ENCODE data around the gene FOXN3.
"Not testable (repeated sequence)": the region's sequence is repeated elsewhere in the genome, so short reads cannot be mapped to it uniquely, and the experiment has no call there.

Gene FOXN3

GRCh38 chr14:89158701-89159100, 258.3 kb downstream of the FOXN3 start:
- DNase-seq (ENCODE audit: low read depth, low spot score): no peak
- Histone ChIP-seq H3K9me3 (ENCODE audit: low read depth, low read length) (no peaks in the 10 kb centered on the region), H3K27ac (no peak overlapping the region), H3K9ac (ENCODE audit: insufficient read length) (no peak overlapping the region), H3K4me3 (no peak overlapping the region), H3K36me3 (ENCODE audit: insufficient read depth, low read length) (0 out of 2 replicates have a peak, but pooled peaks cover 3% of the 10 kb centered on the region)
- TF ChIP-seq EZH2 (IDR thresholded peaks at IDR 0.05) (no peak), FOXP2 (optimal IDR thresholded peaks at IDR 0.05; ENCODE audit: control extremely low read depth, extremely low read length, insufficient read depth) (no peak), POLR2AphosphoS5 (IDR thresholded peaks at IDR 0.05; ENCODE audit: borderline replicate concordance, low read depth, low read length) (no peak)

GRCh38 chr14:89158104-89158503, 258.9 kb downstream of the FOXN3 start:
- H3K27ac ChIP-seq; H3K4me3 ChIP-seq; H3K9me3 ChIP-seq (ENCODE audit: low read depth, low read length); DNase-seq (ENCODE audit: low read depth, low spot score); H3K36me3 ChIP-seq (ENCODE audit: insufficient read depth, low read length); H3K9ac ChIP-seq (ENCODE audit: insufficient read length): not testable (repeated sequence)

GRCh38 chr14:89155491-89155890, 261.5 kb downstream of the FOXN3 start:
- Histone ChIP-seq H3K4me3 (no peak overlapping the region), H3K9me3 (ENCODE audit: low read depth, low read length) (no peaks in the 10 kb centered on the region), H3K9ac (ENCODE audit: insufficient read length) (no peak overlapping the region), H3K36me3 (ENCODE audit: insufficient read depth, low read length) (no peaks in the 10 kb centered on the region), H3K27ac (no peak overlapping the region)
- TF ChIP-seq EZH2 (IDR thresholded peaks at IDR 0.05) (no peak), POLR2AphosphoS5 (IDR thresholded peaks at IDR 0.05; ENCODE audit: borderline replicate concordance, low read depth, low read length) (no peak)
- no peak for DNase-seq (ENCODE audit: low read depth, low spot score)

GRCh38 chr14:89151693-89152092, 265.3 kb downstream of the FOXN3 start:
- not testable (repeated sequence) for H3K4me3 ChIP-seq; DNase-seq (ENCODE audit: low read depth, low spot score); H3K36me3 ChIP-seq (ENCODE audit: insufficient read depth, low read length)

GRCh38 chr14:89146274-89146673, 270.8 kb downstream of the FOXN3 start:
- H3K27ac ChIP-seq: no peak overlapping the region
- no peak for DNase-seq (ENCODE audit: low read depth, low spot score)
- TF ChIP-seq FOXP2 (optimal IDR thresholded peaks at IDR 0.05; ENCODE audit: control extremely low read depth, extremely low read length, insufficient read depth): no peak
- no peak for TF ChIP-seq POLR2AphosphoS5 (IDR thresholded peaks at IDR 0.05; ENCODE audit: borderline replicate concordance, low read depth, low read length)
- TF ChIP-seq EZH2 (IDR thresholded peaks at IDR 0.05): no peak
- H3K9me3 ChIP-seq (ENCODE audit: low read depth, low read length): no peaks in the 10 kb centered on the region
- H3K4me3 ChIP-seq: no peak overlapping the region
- no peak overlapping the region for H3K9ac ChIP-seq (ENCODE audit: insufficient read length)
- H3K36me3 ChIP-seq (ENCODE audit: insufficient read depth, low read length): no peaks in the 10 kb centered on the region

More at GRCh38 chr14:89151693-89152092, 265.3 kb downstream of the FOXN3 start:
- H3K9me3 ChIP-seq (ENCODE audit: low read depth, low read length); H3K9ac ChIP-seq (ENCODE audit: insufficient read length); H3K27ac ChIP-seq: not testable (repeated sequence)

- no peak for TF ChIP-seq EZH2 (IDR thresholded peaks at IDR 0.05)
- no peak for TF ChIP-seq FOXP2 (optimal IDR thresholded peaks at IDR 0.05; ENCODE audit: control extremely low read depth, extremely low read length, insufficient read depth)
- no peak for TF ChIP-seq POLR2AphosphoS5 (IDR thresholded peaks at IDR 0.05; ENCODE audit: borderline replicate concordance, low read depth, low read length)
- Histone ChIP-seq H3K36me3 (ENCODE audit: insufficient read depth, low read length) (no peaks in the 10 kb centered on the region), H3K4me3 (no peak overlapping the region), H3K27ac (no peak overlapping the region), H3K9me3 (ENCODE audit: low read depth, low read length) (no peaks in the 10 kb centered on the region), H3K9ac (ENCODE audit: insufficient read length) (no peak overlapping the region)
- no peak for DNase-seq (ENCODE audit: low read depth, low spot score)
Observed at GRCh38 chr14:89144642-89145041, 272.4 kb downstream of the FOXN3 start.

- no peak for DNase-seq (ENCODE audit: low read depth, low spot score)
- TF ChIP-seq EZH2 (IDR thresholded peaks at IDR 0.05): no peak
- no peak for TF ChIP-seq POLR2AphosphoS5 (IDR thresholded peaks at IDR 0.05; ENCODE audit: borderline replicate concordance, low read depth, low read length)
- no peak for TF ChIP-seq FOXP2 (optimal IDR thresholded peaks at IDR 0.05; ENCODE audit: control extremely low read depth, extremely low read length, insufficient read depth)
- no peak overlapping the region for H3K27ac ChIP-seq
- H3K4me3 ChIP-seq: no peak overlapping the region
- H3K36me3 ChIP-seq (ENCODE audit: insufficient read depth, low read length): no peaks in the 10 kb centered on the region
- H3K9me3 ChIP-seq (ENCODE audit: low read depth, low read length): no peaks in the 10 kb centered on the region
- H3K9ac ChIP-seq (ENCODE audit: insufficient read length): no peak overlapping the region
Observed at GRCh38 chr14:89144066-89144465, 273.0 kb downstream of the FOXN3 start.

- TF ChIP-seq EZH2 (IDR thresholded peaks at IDR 0.05): no peak
- no peak for TF ChIP-seq FOXP2 (optimal IDR thresholded peaks at IDR 0.05; ENCODE audit: control extremely low read depth, extremely low read length, insufficient read depth)
- no peak for TF ChIP-seq POLR2AphosphoS5 (IDR thresholded peaks at IDR 0.05; ENCODE audit: borderline replicate concordance, low read depth, low read length)
- H3K9ac ChIP-seq (ENCODE audit: insufficient read length): no peak overlapping the region
- no peak overlapping the region for H3K27ac ChIP-seq
- H3K9me3 ChIP-seq (ENCODE audit: low read depth, low read length): no peaks in the 10 kb centered on the region
- H3K36me3 ChIP-seq (ENCODE audit: insufficient read depth, low read length): no peaks in the 10 kb centered on the region
- no peak for DNase-seq (ENCODE audit: low read depth, low spot score)
- H3K4me3 ChIP-seq: no peak overlapping the region
Observed at GRCh38 chr14:89143595-89143994, 273.4 kb downstream of the FOXN3 start.

- Histone ChIP-seq H3K4me3 (no peak overlapping the region), H3K27ac (no peak overlapping the region), H3K9me3 (ENCODE audit: low read depth, low read length) (no peaks in the 10 kb centered on the region), H3K9ac (ENCODE audit: insufficient read length) (no peak overlapping the region), H3K36me3 (ENCODE audit: insufficient read depth, low read length) (no peaks in the 10 kb centered on the region)
- DNase-seq (ENCODE audit: low read depth, low spot score): no peak
- TF ChIP-seq POLR2AphosphoS5 (IDR thresholded peaks at IDR 0.05; ENCODE audit: borderline replicate concordance, low read depth, low read length): no peak
- no peak for TF ChIP-seq EZH2 (IDR thresholded peaks at IDR 0.05)
- no peak for TF ChIP-seq FOXP2 (optimal IDR thresholded peaks at IDR 0.05; ENCODE audit: control extremely low read depth, extremely low read length, insufficient read depth)
Observed at GRCh38 chr14:89142366-89142765, 274.7 kb downstream of the FOXN3 start.

Data from SK-N-MC (cell line).